ENCODE data around the gene CA5A. TPM values are rescaled to one million over a fixed set of nuclear protein-coding genes. Genes with fewer than 3 reads are reported as not detected.

CA5A gene
- total and polyA plus RNA-seq, 8 donors, result 0.09 to 0.77 (median 0.16) TPM

DNA sequence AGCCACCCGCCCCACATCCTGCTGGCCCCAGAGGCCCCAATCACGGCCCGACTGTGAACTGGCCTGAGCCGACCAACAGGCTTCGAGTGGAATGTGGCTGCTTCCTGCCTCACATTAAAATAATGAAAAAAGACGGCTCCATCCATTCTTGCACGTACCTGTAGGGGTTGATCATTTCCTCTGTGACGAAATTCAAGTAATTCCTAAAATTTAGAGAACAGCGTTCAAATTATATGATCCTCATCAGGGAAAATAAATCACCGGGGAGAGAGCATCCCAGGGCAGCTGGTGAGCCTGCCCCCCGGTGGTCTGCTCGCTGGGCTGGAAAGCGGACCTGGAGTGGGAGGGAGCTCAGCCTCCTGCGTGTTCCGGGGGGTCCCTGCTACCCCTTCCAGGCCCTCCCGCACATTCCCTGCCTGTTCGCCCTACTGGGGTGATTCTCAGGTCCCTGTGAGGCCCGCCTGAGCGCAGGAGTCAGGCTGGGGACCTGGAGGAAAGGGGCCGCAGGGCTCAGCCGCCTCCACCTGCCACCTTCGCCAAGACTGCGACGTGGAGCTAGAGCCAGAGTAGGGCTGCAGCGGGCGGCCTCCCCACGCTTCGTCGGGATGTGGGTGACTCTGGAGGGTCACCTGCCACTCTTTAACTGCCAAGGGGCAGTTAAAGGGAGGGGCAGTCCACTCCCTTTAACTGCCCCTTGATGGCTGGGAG, 95.9 kb downstream of the CA5A start:
- H3K4me1 ChIP-seq, result no peaks in the 10 kb centered on the region
- ATAC-seq (no peak), DNase-seq (no peak)
- peaks cover 0 to 71% of the 10 kb centered on the region in 2 donors for H3K36me3 ChIP-seq
- intact Hi-C loops (cut with DNase I), result no loop called here
- no peaks in the 10 kb centered on the region for H3K9me3 ChIP-seq
- H3K4me3 ChIP-seq, result no peak overlapping the region
- H3K27ac ChIP-seq, result no peak overlapping the region
- TF ChIP-seq, protein P1, sequence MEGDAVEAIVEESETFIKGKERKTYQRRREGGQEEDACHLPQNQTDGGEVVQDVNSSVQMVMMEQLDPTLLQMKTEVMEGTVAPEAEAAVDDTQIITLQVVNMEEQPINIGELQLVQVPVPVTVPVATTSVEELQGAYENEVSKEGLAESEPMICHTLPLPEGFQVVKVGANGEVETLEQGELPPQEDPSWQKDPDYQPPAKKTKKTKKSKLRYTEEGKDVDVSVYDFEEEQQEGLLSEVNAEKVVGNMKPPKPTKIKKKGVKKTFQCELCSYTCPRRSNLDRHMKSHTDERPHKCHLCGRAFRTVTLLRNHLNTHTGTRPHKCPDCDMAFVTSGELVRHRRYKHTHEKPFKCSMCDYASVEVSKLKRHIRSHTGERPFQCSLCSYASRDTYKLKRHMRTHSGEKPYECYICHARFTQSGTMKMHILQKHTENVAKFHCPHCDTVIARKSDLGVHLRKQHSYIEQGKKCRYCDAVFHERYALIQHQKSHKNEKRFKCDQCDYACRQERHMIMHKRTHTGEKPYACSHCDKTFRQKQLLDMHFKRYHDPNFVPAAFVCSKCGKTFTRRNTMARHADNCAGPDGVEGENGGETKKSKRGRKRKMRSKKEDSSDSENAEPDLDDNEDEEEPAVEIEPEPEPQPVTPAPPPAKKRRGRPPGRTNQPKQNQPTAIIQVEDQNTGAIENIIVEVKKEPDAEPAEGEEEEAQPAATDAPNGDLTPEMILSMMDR (IDR thresholded peaks at IDR 0.05), result no peak
- no peaks in the 10 kb centered on the region for H3K27me3 ChIP-seq

DNA sequence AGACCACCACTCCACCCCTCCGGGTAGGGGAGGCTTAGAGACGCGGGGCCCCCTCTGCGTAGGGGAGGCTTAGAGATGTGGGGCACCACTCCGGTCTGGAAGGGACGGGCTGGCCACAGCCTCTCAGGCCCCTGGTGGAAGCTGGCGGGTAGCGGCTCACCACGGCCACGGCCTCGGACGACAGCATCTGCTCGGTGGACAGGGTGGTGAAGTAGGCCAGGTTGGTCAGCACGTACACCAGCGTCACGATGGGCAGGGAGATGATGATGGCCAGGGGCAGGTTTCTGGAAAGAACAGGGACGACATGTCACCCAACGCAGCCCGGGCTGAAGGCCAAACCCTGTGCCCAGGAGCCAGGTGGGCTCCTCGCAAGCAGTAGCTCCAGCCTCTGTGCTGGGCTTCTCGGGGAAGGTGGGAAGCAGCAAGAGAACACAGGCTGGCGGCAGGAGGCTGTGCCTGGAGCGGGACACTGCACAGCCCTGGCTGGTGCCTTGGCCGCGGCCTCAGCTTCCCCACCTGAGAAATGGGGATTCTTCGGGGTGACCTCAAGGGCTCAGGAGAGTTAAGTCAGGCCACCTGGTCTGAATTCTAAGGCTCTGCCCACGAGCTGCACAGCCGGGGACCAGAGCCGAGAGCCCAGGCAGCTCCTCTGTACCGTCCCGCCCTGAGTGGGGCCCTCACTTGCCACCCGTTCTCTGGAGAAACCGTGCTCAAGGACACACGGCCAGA, 96.6 kb downstream of the CA5A start:
- intact Hi-C loops (cut with DNase I), result no loop called here
- H3K4me3 ChIP-seq, result no peak overlapping the region
- ATAC-seq (no peak), DNase-seq (no peak)
- TF ChIP-seq, protein P1 (IDR thresholded peaks at IDR 0.05), result no peak
- no peaks in the 10 kb centered on the region for H3K9me3 ChIP-seq
- H3K4me1 ChIP-seq, result no peaks in the 10 kb centered on the region
- H3K27me3 ChIP-seq, result no peaks in the 10 kb centered on the region
- H3K36me3 ChIP-seq, result peaks cover 0 to 77% of the 10 kb centered on the region in 2 donors
- H3K27ac ChIP-seq, result no peak overlapping the region

DNA sequence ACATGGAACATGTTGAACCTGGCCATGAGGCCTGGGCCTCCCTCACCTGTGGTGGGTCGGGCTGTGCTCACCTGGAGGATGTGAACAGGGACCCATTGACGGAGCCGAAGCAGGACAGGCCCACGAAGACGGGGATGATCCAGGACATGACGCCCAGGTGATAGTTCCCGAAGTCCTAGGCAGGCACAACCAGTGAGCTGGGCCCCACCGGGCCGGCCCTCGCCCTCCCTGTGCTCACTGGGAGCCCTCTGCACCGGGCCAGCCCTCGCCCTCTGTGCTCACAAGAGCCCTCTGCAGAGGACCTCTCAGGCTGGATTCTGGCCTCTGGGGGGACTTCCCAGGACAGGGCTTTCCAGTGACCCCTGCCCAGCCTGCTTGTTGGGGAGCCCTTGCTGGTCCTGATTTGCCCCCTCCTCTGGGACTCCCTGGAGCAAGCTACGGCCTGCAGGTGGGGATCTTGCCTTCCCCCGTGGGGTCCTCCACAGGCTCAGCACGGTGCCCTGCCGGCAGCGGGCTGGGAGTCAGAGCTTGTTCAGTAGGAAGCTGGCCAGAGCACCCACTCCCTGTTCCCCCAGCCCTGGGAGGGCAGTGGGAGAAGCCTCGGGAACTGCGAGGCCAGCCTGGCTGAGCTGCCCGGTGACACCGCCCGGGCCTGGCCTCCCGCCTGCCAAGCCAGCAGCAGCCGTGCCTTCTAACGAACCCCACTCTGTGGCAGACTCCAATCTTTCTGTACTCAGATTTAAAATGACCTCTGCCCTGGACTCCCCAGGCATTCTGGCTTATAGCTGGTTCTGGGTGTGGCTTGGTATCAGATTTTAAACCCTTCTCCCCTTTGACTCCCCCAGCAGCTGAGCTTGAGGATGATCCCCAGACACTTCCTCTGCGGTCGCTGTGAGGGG, 97.4 kb downstream of the CA5A start:
- no peak overlapping the region for H3K4me3 ChIP-seq
- H3K27me3 ChIP-seq, result no peaks in the 10 kb centered on the region
- no peak for ATAC-seq
- peaks cover 0 to 82% of the 10 kb centered on the region in 2 donors for H3K36me3 ChIP-seq
- intact Hi-C loops (cut with DNase I), result no loop called here
- TF ChIP-seq, protein P1 (IDR thresholded peaks at IDR 0.05), result no peak
- H3K9me3 ChIP-seq, result no peaks in the 10 kb centered on the region
- DNase-seq, result no peak
- no peak overlapping the region for H3K27ac ChIP-seq
- H3K4me1 ChIP-seq, result no peaks in the 10 kb centered on the region

Other genes with a start within 250 kb of the CA5A start
- 10 to 100 TPM; 31.3 to 32.8 TPM for gene KLHDC4, start 170.5 kb downstream of the CA5A start, total RNA-seq
- 10 to 100 TPM; 32.6 to 46.7 (median 38.3) TPM for gene KLHDC4, start 170.5 kb downstream of the CA5A start, polyA plus RNA-seq (ENCODE audit: insufficient read length in 6 of 6)
- gene SLC7A5, start 67.0 kb downstream of the CA5A start, total RNA-seq, result 10 to 100 TPM; 10.6 to 35.0 TPM
- gene SLC7A5, start 67.0 kb downstream of the CA5A start, polyA plus RNA-seq (ENCODE audit: insufficient read length in 6 of 6), result 10 to 100 TPM in 5 of 6 donors, 1 to 10 TPM in 1; 9.6 to 13.7 (median 11.1) TPM
- gene BANP, start 14.9 kb upstream of the CA5A start, total RNA-seq, result 10 to 100 TPM; 19.3 to 35.9 TPM
- 10 to 100 TPM; 22.2 to 29.4 (median 23.8) TPM for gene BANP, start 14.9 kb upstream of the CA5A start, polyA plus RNA-seq (ENCODE audit: insufficient read length in 6 of 6)